Measurements from ENCODE around the gene RASA4B.
"Not testable (repeated sequence)": the region's sequence is repeated elsewhere in the genome, so short reads cannot be mapped to it uniquely, and the experiment has no call there.

GRCh38 chr7:102478314-102479208 is 39.0 kb downstream of the RASA4B start, which contains the start of gene POLR2J:
- TF ChIP-seq CTCF (IDR thresholded peaks at IDR 0.05; ENCODE audit: low read depth, low read length), result peak; percentile 11
- not testable (repeated sequence) for TF ChIP-seq MAX (IDR thresholded peaks at IDR 0.05; ENCODE audit: low read depth, low read length); POLR2A (IDR thresholded peaks at IDR 0.05; ENCODE audit: extremely low read depth, insufficient read length); MYC (IDR thresholded peaks at IDR 0.05; ENCODE audit: low read depth, low read length)

Measured in NB4 (cell line).